A673 (cell line): ENCODE measurements around the gene TBC1D22A.

ENCODE experiments used
- EZH2 ChIP-seq: fragments of 200-600 bp; sonication (generic); IDR thresholded peaks from 2 replicates; pipeline ENCODE4 v1.6.1; 2017; ENCODE audit warnings: borderline replicate concordance, low read depth, mild to moderate bottlenecking, mixed read lengths, antibody characterized with exemption, low read length; ENCODE audit not compliant: poor library complexity, severe bottlenecking
- TF ChIP-seq, protein P1 (sequence below): fragments of 300-800, 200-600 bp; sonication (generic); conservative IDR thresholded peaks from 2 replicates; pipeline ENCODE4 v1.5.1; 2017; ENCODE audit warnings: low read depth, mild to moderate bottlenecking, antibody characterized with exemption, low read length, moderate library complexity, mixed read lengths

DNA sequence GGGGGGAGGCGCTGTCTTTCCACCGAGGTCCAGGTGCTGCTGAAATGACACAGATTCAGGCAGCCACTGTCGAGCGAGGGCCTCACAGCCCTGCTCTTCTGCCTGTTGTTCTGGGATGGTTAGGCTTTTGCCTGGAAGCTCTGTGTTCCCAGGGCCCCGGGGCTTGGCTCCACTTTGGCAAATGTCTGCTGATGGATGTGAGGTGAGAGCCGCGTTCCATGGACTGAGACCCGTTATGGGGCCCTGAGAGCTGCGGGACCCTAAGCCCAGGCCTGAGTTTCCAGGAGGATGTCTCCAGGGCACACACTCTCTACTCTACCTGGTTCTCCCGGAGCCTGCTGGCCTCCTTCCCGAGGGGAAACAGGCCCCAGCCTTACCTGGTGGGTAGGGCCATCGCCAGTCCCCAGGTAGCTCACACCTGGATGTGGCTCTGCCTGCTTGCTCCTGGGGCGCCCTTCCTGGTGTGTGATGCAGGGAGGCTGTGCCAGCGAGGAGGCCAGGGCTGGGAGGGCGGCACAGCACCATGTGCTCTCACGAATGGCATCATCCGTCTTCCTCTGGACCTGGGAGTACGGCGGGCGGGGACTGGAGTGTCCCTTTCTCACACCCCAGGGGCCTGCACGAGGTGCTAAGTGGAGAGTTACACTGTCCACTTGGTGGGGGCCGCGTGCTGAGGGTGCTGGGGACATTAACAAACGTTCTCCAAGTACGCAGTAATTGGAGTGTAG lies 435.5 kb downstream of the TBC1D22A start:
- TF ChIP-seq, protein P1, sequence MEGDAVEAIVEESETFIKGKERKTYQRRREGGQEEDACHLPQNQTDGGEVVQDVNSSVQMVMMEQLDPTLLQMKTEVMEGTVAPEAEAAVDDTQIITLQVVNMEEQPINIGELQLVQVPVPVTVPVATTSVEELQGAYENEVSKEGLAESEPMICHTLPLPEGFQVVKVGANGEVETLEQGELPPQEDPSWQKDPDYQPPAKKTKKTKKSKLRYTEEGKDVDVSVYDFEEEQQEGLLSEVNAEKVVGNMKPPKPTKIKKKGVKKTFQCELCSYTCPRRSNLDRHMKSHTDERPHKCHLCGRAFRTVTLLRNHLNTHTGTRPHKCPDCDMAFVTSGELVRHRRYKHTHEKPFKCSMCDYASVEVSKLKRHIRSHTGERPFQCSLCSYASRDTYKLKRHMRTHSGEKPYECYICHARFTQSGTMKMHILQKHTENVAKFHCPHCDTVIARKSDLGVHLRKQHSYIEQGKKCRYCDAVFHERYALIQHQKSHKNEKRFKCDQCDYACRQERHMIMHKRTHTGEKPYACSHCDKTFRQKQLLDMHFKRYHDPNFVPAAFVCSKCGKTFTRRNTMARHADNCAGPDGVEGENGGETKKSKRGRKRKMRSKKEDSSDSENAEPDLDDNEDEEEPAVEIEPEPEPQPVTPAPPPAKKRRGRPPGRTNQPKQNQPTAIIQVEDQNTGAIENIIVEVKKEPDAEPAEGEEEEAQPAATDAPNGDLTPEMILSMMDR, result no peak
- TF ChIP-seq EZH2, result no peak
